ENCODE measurements around the gene DLX1. TPM values are rescaled to one million over a fixed set of nuclear protein-coding genes. Genes with fewer than 3 reads are reported as not detected.

The DLX1 gene
- total and polyA plus RNA-seq, 4 donors: not detected

DNA sequence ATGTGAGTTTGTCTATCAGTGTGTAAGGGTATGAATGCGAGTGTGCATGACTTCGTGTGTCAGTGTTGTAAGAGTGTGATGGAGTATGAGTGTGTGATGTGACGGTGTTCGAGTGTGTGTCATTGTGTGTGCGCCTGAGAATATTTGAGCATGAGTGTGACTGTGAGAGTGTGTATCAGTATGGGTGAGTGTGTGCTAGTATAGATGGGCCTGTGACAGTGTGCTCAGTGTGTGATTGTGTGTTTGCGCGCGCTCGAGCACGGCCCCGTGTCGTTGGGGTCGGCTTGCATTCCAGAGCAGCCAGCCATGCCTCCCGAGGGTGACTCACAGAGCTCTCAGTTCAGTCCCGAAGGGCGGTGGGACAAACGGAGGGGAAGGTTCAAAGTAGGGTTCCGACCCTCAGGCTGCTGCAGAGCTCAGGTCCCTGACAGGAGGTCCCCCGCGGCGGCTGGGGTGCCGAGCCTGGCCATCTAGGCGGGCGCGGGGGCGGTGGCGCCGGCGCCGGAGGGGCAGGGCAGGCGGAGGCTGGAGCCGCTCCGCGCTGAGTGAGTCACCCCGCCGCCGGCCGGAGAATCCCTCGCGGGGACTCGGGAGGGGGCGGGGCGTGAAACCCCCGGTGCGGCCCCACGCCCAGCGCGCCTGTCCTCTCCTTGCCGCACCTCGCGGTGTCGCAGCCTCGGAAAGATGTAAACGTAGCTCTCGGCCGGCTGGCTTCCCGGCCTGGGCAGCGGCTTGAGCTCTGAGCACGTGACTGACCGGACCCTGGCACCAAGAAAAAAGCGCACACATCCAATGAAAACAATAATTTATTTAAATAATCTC, 13.6 kb downstream of the DLX1 start (continued):
- TF ChIP-seq RXRA (IDR thresholded peaks at IDR 0.05) (no peak), FOXA1 (IDR thresholded peaks at IDR 0.05) (no peak)

- TF ChIP-seq HNF4G (IDR thresholded peaks at IDR 0.05) (no peak), JUND (IDR thresholded peaks at IDR 0.05) (no peak), FOXA2 (IDR thresholded peaks at IDR 0.05) (no peak), RAD21 (IDR thresholded peaks at IDR 0.05) (no peak), RXRA (IDR thresholded peaks at IDR 0.05) (no peak), EGR1 (IDR thresholded peaks at IDR 0.05; ENCODE audit: low read depth in 2 of 2) (no peak), FOXA1 (IDR thresholded peaks at IDR 0.05) (no peak), NR2F2 (IDR thresholded peaks at IDR 0.05) (no peak), TAF1 (conservative IDR thresholded peaks at IDR 0.05) (no peak), GABPA (IDR thresholded peaks at IDR 0.05 in 1 of 2, conservative IDR thresholded peaks at IDR 0.05 in 1 of 2) (no peak), CTCF (IDR thresholded peaks at IDR 0.05; ENCODE audit: low read depth, low read length, missing input control) (no peak), YY1 (IDR thresholded peaks at IDR 0.05) (no peak), HNF4A (conservative IDR thresholded peaks at IDR 0.05) (no peak), SP1 (IDR thresholded peaks at IDR 0.05) (no peak), REST (IDR thresholded peaks at IDR 0.05) (no peak)
- TF ChIP-seq, protein P1, sequence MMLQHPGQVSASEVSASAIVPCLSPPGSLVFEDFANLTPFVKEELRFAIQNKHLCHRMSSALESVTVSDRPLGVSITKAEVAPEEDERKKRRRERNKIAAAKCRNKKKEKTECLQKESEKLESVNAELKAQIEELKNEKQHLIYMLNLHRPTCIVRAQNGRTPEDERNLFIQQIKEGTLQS (IDR thresholded peaks at IDR 0.05): no peak
- TF ChIP-seq, protein P2, sequence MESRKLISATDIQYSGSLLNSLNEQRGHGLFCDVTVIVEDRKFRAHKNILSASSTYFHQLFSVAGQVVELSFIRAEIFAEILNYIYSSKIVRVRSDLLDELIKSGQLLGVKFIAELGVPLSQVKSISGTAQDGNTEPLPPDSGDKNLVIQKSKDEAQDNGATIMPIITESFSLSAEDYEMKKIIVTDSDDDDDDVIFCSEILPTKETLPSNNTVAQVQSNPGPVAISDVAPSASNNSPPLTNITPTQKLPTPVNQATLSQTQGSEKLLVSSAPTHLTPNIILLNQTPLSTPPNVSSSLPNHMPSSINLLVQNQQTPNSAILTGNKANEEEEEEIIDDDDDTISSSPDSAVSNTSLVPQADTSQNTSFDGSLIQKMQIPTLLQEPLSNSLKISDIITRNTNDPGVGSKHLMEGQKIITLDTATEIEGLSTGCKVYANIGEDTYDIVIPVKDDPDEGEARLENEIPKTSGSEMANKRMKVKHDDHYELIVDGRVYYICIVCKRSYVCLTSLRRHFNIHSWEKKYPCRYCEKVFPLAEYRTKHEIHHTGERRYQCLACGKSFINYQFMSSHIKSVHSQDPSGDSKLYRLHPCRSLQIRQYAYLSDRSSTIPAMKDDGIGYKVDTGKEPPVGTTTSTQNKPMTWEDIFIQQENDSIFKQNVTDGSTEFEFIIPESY (IDR thresholded peaks at IDR 0.05): no peak
- TF ChIP-seq, protein P3, sequence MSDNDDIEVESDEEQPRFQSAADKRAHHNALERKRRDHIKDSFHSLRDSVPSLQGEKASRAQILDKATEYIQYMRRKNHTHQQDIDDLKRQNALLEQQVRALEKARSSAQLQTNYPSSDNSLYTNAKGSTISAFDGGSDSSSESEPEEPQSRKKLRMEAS (IDR thresholded peaks at IDR 0.05): no peak
- Histone ChIP-seq H3K27me3 (ENCODE audit: control insufficient read depth in 4 of 4, insufficient read depth in 4 of 4, low read length in 3 of 4) (peaks cover 13 to 18% (median 16%) of the 10 kb centered on the region in 4 donors), H3K27ac (ENCODE audit: low read depth in 1 of 2, low read length in 2 of 2) (no peak overlapping the region), H3K4me3 (ENCODE audit: low read depth in 1 of 3, low read length in 3 of 3) (no peak overlapping the region), H3K4me1 (ENCODE audit: control insufficient read depth in 4 of 4, insufficient read depth in 4 of 4, low read length in 3 of 4) (peaks cover 22 to 51% (median 34%) of the 10 kb centered on the region in 4 donors), H3K9me3 (ENCODE audit: control insufficient read depth in 4 of 4, low read length in 3 of 4) (peaks cover 0 to 2% (median 0%) of the 10 kb centered on the region in 4 donors), H3K36me3 (ENCODE audit: control insufficient read depth in 4 of 4, insufficient read depth in 3 of 4, low read depth in 1 of 4, low read length in 3 of 4) (no peaks in the 10 kb centered on the region), H3K9ac (ENCODE audit: low read depth in 1 of 2, low read length in 2 of 2) (no peak overlapping the region)
- 7% methylated on average over 13 of the region's 13 CpGs for WGBS
- DNase-seq (ENCODE audit: low spot score): no peak
Observed at GRCh38 chr2:172099472-172100079, 14.3 kb downstream of the DLX1 start.
